IPS-18c (cell line): ENCODE measurements around the gene HOXC6.

Source experiments
- H3K4me3 ChIP-seq: 2 replicates; pipeline ENCODE4 v1.7.0; 2013; ENCODE audit warnings: low read depth, mild to moderate bottlenecking, low read length, moderate library complexity; ENCODE audit not compliant: insufficient read depth
- H3K9me3 ChIP-seq: one replicate; pipeline ENCODE4 v1.6.1; 2013; ENCODE audit warnings: mild to moderate bottlenecking, low read length, moderate library complexity; ENCODE audit not compliant: control insufficient read depth, insufficient read depth

HOXC6 gene

DNA sequence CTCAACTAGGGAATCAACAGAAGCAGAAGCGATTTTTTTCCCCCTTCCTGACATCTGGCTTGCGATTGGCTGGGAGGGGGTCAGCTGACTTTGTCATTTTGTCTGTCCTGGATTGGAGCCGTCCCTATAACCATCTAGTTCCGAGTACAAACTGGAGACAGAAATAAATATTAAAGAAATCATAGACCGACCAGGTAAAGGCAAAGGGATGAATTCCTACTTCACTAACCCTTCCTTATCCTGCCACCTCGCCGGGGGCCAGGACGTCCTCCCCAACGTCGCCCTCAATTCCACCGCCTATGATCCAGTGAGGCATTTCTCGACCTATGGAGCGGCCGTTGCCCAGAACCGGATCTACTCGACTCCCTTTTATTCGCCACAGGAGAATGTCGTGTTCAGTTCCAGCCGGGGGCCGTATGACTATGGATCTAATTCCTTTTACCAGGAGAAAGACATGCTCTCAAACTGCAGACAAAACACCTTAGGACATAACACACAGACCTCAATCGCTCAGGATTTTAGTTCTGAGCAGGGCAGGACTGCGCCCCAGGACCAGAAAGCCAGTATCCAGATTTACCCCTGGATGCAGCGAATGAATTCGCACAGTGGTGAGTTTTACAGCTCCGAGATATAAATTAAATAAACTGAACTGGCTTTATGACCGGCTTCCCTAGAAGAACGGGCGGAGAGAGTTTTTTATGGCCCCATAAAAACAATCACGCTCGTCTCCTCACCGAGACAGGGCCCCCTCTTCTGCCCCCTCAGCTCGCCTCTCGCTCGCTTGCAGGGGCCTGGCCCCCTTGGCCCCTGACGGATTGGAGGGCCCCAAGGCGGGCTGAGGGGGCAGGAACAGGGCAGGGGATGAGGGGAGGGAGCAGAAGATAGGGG, at the start of gene HOXC6:
TSS of gene HOXC6 (plus strand) at position 127 of the 888 bp plus-strand sequence. CDS start at position 209, 82 bp downstream.
- no peak within 1 kb of the TSS for H3K4me3 ChIP-seq
- peaks cover 5% of the 10 kb centered on the region for H3K9me3 ChIP-seq

DNA sequence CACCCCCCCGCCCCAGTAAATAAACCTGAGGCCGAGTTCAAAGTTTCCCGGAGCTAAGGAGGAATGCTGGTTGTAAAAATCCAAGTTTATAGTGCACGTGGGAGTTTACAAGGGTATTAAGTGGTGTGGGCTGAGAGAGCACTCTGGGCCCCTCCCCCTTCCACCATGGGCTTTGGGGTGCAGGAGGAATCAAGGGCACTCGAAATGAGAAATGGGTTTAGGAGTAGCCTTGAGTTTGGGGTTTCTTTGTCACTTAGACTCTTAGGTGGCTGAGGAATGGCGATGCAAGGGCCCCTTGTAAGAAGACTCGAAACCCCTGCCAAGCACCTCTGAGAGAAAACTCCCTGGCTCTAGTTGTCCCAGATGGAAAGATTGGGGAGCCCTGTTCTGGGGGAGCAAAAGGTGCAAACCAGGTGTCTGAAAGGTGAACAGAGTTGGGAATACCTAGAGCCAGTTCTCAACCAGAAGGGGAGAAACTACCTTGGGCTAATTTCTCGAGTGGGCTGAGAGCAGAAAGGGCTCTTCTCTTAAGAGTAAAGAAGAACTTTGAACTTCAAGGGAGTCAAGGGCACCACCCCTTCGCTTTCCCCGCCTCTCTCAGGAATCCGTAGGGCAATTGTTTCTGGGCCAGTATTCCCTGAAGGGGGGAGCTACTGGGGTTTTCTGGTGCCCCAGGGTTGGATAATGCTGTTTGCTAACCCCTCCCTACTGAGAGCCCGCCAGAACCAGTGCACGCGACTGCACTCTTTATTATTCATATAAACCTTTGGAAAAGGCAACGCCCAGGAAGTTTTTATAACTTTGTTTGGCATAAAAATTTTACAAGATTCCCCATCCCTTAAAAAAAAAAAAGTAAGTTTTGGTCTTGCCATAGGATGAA, 49.5 kb upstream of the HOXC6 start:
- H3K9me3 ChIP-seq: peaks cover 7% of the 10 kb centered on the region
- no peak overlapping the region for H3K4me3 ChIP-seq

DNA sequence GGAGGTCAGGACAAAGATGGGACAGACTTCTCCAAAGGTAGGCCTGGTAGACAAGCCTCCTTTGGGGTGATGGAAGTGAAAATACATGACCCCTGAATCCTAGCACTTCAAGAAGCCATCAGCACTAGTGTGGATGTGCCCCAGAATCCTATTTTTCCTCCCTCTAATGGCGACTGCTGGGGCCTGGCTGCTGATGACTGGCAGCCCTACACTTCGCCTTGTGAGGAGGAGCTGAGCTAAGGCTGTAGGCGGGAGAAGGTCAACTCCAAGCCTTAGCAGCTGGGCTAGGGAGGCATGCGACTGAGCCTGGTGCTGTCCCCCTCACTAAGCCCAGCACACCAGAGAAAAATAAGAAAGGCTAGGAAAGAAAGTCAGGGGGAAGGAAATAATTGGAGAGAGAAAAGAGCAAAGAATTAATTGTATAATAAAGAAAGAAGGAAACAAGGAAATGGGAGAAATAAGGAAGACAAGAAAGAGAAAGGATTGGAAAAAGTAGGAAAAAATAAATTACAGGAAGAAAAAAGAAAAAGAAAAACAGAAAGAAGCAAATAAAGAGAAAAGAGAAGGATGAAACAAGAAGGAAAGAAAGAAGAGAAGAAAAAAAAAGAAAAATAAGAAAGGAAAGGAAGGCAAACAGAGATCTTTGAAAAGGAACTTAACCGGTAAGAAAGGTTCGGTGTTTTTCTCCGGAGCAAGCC, 48.0 kb upstream of the HOXC6 start:
- Histone ChIP-seq H3K9me3 (peaks cover 5% of the 10 kb centered on the region), H3K4me3 (no peak overlapping the region)

DNA sequence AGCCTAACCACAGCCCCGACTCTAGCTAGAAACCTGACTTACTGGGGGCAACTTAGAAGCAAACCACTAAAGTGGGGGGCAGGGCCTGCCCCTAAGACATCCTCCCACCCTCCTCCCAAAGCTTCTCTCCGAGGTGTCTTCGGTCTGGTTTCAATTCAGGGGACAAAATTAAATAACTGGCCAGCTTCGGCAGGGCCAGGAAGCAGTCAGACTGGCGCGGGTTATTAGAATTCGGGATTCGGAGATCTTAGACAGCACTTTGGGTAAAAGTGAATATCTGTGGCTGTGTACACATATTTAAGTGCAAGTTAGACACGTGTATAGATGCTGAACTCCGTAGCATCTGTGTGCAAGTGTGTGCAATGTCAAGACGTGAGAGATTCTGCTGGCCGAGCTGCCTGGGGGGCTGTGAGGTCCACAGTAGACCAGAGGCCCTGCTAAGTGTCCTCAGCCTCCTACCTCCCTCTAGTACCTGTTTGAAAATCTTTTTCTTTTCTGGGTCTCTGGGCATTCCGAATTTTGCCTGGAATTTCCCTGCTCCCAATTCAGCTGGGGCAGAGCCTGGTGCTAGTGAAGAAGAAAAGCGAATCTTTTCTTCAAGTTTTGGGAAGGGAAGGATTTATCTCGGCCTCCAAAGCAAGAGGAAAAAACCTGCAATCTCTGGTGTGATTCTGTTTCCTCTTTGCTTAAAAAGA, 47.3 kb upstream of the HOXC6 start:
- H3K4me3 ChIP-seq: no peak overlapping the region

DNA sequence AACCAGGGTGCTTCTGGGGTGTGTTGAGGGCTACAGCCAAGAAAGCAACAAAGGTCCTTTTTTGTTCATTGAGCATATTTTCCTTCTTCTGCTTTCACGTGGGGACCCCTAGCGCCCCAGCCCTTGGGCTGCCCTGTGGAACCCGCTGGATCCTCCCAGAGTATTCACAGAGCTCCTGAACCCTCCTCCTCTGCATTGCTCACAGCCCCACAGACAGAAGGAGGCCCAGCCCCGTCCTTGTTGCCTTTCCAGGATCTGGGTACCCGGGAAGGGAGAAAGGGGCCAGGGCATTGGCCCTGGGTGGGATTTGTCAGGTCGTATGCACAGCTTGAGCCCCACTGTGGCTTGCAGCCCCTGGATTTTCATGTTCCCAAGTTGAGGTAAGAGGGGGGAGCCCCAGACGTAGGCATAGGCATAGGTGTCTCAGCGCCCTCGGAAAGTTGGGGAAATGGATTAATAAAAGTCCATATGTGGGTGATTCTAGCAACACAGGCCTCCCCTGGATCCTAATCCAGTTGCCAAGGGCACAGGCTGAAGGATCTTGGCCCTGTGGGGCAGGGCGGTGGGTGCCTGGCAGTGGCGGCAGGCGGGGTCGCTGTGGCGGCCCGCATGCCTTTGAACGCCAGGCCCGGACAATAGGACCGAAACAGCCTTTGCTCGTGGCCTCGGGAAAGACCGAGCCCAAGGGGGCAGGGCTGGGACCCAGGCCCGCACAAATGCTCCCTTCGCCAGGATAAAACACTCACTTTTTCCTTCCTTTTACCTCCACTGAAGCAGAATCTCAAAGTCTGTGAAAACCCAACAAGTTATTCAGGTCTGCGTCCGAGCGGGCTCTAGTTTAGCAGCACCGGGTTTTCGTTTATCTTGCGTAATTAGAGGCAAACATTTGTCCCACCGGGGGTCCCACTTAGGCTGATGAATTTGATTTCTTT, 46.3 kb upstream of the HOXC6 start:
- Histone ChIP-seq H3K4me3 (no peak overlapping the region), H3K9me3 (peaks cover 8% of the 10 kb centered on the region)

More for the DNA sequence above, 47.3 kb upstream of the HOXC6 start:
- peaks cover 8% of the 10 kb centered on the region for H3K9me3 ChIP-seq

DNA sequence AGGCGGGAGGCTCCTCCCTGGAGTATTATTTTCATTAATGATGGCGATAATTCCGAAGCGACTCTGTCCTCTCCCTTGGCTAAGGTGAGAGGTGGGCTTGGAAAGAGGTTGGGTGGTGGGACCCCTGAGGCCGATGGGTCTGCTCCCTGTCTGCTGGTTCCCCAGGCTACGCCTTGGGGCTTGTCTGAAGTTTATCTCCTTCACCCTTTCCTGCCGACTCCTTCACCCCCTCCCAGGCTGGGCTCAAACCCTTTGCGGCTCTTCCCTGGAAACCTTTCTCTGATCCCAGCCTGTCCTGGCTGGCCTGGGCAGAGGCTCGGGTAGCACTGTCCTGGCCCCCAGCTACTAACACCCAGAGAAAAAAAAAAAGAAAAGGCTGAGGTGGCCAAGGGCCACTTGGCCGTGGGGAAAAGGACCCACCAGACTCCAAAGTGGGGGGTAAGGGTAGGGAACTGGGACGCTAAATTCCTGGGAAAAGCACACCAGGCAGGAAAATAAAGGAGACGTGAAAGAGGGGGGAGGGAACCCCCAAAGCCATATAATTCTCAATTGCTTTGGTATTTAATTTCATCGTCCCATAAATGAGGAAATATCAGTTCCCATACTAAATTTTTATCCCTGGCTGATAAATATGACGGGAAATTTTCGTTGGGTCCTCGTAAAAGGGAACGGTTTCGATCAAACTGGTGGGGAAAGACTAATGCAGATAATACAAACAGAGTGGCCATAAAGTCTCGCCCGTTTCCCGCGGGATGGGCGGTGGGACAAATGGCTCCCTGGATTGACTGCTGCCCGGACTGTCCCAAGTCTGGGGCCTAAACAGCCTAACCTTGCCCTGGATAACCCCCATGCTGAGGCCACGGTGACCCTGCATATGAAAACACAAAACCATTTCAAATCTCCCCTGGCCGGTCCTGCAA, 45.3 kb upstream of the HOXC6 start:
- no peak overlapping the region for H3K4me3 ChIP-seq

DNA sequence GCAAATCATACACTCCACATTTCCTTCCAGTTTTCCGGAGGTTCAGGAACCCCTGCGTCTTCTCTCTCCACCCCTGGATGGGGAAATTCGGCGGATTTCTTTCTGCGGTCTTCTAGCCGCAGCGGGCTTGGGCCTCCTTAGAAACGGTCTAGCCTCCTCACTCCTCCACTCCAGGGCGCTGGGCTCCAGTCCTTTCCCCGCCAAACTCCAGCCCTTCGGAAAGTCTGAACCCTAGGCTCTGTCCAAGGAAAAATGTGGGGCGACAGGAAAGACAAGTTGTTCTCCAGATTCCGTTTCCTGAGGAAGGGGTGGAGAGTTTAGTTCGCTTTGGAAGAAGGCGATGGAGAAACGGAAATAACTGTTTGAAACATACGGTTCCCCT, 44.7 kb upstream of the HOXC6 start:
- Histone ChIP-seq H3K4me3 (no peak overlapping the region), H3K9me3 (peaks cover 8% of the 10 kb centered on the region)

More for the DNA sequence above, 45.3 kb upstream of the HOXC6 start:
- H3K9me3 ChIP-seq: peaks cover 8% of the 10 kb centered on the region

DNA sequence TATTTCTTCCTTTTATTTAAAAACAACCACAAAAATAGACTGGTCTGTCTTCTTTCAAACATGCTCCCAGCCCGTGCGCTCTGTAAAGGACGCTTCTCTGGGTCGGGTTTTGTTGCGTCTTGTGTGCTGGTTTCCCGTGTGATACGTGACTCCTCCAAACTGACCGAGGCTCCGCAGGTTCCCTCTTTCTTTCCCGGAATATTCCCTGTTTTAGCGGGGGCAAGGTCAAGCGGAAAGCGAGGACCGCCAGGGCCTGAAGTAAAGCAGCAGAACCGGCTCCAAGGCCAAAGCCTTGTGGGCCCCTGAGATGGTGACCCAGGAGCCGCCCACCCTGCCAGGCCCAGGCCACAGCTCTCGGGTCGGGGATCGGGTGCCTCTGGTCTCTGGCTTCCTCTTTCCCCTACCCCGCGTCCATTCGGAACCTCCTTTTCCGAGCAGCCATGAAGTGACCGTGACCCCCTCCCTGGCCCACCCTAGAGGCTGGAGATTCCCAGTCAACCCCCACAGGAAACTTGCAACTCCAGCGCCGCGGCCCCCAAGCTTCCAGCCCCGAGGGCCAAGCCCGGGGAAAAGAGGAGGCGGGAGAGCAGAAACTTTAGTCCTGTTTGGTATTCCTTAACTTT, 44.2 kb upstream of the HOXC6 start:
- H3K4me3 ChIP-seq: no peak overlapping the region
- peaks cover 8% of the 10 kb centered on the region for H3K9me3 ChIP-seq

DNA sequence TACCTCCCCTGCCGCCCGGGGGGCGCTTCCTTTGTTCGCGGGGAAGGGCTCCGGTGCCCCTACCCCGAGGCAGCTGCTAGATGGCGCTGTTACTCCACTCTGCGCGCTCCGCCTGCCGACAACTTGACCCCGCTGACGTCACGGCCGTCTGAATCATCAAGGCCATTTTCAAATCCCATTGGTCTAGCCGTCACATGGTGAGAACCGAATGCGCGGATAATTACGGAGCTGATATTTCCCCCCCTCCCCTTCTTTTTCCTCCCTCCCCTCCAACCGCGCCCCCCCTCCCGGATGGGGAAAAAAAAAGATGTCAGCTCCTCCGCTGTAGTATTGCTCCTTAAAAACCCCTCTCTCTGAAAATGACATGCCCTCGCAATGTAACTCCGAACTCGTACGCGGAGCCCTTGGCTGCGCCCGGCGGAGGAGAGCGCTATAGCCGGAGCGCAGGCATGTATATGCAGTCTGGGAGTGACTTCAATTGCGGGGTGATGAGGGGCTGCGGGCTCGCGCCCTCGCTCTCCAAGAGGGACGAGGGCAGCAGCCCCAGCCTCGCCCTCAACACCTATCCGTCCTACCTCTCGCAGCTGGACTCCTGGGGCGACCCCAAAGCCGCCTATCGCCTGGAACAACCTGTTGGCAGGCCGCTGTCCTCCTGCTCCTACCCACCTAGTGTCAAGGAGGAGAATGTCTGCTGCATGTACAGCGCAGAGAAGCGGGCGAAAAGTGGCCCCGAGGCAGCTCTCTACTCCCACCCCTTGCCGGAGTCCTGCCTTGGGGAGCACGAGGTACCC, 43.1 kb upstream of the HOXC6 start, which contains the start of gene HOXC10:
TSS of gene HOXC10 (plus strand) at position 246 of the 791 bp plus-strand sequence. CDS start at position 360, 114 bp downstream.
- Histone ChIP-seq H3K4me3 (no peak within 1 kb of the TSS; the same call in 1 of the 2 replicates), H3K9me3 (peaks cover 8% of the 10 kb centered on the region)

DNA sequence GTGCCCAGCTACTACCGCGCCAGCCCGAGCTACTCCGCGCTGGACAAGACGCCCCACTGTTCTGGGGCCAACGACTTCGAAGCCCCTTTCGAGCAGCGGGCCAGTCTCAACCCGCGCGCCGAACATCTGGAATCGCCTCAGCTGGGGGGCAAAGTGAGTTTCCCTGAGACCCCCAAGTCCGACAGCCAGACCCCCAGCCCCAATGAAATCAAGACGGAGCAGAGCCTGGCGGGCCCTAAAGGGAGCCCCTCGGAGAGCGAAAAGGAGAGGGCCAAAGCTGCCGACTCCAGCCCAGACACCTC, 42.6 kb upstream of the HOXC6 start:
- H3K9me3 ChIP-seq: peaks cover 8% of the 10 kb centered on the region
- no peak overlapping the region; the same call in 1 of the 2 replicates for H3K4me3 ChIP-seq

DNA sequence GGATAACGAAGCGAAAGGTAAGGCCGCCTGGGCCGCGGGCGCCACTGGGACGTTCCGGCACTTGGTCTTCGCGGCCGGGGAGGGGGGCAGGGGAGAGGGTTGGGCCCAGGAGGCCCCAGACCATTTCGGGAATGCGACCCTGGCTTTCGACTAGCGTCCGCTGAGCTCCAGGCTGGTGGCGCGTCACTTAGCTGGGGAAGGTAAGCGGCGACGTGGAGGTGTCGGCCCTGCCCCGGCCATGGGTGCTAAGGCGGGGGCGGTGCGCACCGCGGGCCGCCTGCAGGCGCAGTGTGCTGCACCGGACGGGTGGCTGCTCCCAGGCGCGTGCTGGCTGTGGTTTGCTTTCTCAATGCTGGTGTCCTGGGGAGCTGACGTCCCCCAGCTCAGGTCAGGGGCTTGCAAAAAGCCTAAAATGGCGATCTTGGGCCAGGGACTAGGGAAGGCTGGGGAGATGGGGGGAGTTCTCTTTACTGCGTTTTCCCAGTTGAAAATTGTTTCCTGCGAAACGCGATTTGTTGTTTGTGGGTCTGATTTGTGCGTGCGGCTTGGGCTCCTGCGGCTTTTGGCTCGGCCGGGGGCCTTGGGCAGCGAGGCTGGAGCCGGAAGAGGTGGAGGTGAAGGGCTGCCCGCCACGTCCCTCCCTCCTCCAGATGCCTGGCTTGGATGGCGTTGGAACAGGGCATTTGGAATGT, 42.1 kb upstream of the HOXC6 start:
- Histone ChIP-seq H3K9me3 (peaks cover 8% of the 10 kb centered on the region), H3K4me3 (peak overlapping the region; percentile 4; the same call in 1 of the 2 replicates)

DNA sequence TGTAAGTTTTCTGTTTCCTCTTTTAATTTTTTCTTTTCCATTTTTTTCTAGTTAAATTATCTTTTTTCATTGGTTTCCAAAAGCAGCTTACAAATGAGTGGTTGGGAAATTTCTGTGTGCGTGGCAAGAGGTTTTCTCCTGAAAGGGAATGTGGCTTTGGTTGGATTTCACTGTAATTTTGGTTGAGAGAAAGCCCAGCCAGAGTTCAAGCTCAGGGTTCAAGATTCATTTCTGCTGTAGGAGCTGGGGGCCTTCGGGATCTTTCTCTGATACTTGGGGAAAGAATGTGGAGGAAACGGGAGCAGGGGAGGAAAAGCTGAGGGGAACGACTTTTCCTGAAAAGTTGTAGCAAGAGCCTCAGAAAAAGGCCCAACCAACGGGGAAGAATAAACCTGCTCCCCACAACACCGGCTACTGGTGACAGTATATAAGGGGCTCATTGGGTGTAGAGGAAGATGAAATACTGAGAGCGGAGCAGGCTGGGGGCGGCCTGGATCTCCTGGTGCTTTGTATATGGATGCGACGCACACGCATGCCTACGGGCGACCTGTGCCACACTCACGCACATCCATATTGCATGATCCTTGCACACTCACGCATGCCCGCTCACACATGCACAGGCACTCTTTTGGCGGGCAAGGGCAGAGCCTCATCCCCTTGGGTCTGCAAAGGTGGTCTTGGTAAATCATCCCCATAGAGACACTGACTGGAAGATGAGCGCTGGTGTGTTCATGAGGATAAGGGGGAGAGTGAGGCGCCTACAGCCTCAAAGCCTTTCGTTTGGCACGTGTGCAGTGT, 41.4 kb upstream of the HOXC6 start:
- Histone ChIP-seq H3K9me3 (peaks cover 8% of the 10 kb centered on the region), H3K4me3 (no peak overlapping the region)

DNA sequence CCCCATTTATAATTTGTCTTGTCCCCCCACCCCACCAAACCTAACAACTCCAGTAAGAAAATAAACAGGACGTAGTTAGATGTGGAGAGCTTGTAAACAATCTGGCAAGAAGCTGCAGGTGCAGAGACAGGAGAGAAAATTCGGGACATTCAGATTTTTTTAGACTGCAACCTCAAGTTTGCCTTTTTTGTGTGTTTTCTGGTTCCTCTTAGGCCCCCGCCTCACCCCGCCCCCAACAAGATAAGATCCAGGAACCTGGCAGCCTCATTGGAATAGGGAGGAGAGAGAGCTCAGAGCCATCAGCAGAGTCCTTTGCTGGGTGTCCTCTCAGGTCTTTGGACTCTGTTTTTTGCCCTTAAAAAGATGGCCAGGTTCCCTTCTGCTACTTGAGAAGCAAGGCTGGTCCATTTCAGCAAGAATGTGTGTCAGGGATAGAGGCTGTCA, 40.4 kb upstream of the HOXC6 start:
- peaks cover 6% of the 10 kb centered on the region for H3K9me3 ChIP-seq
- H3K4me3 ChIP-seq: no peak overlapping the region
